ENCODE data around the gene ABHD1. TPM values are rescaled to one million over a fixed set of nuclear protein-coding genes. Genes with fewer than 3 reads are reported as not detected.

ABHD1 gene
- polyA plus RNA-seq, 1 donor (not counting 4 experiments of a cell fraction or from before 2014, with no cell fraction given): not detected

DNA sequence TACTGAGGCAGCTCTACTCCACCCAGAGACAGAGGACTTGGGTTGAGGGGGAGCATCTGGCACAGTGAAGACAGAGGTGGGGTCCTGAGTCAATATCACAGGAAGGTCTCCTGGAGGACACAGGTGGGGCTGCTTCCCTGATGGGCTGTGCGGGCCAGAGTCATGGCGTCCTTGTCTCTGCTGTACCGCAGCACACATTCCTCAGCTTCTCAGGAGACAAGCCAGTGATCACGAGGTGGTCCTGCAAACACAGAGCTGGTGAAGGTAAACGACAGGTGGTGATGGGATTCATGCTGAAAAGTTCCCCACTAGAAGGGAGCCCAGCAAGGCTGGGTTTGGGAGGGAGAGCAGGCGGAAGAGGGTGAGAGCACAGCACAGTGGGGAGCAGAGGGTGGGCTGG lies 34.9 kb downstream of the ABHD1 start:
- Histone ChIP-seq H3K9me1 (ENCODE audit: control insufficient read depth, extremely low read depth, insufficient read depth, low read length) (no peaks in the 10 kb centered on the region), H3K9ac (ENCODE audit: control insufficient read depth, extremely low read depth, insufficient read depth, low read length) (no peak overlapping the region), H3K79me2 (ENCODE audit: control insufficient read depth, insufficient read depth, low read length) (no peaks in the 10 kb centered on the region), H3K4me3 (ENCODE audit: control insufficient read depth in 2 of 3, extremely low read depth in 1 of 3, insufficient read depth in 2 of 3, low read depth in 1 of 3, low read length in 3 of 3) (no peak overlapping the region), H3K27ac (ENCODE audit: control insufficient read depth, insufficient read depth, low read length) (no peak overlapping the region), H3K36me3 (ENCODE audit: control insufficient read depth in 2 of 2, extremely low read depth in 1 of 2, insufficient read depth in 2 of 2, low read length in 2 of 2) (no peaks in the 10 kb centered on the region), H3K27me3 (ENCODE audit: control insufficient read depth, extremely low read depth, insufficient read depth, low read length) (no peaks in the 10 kb centered on the region), H3K4me2 (ENCODE audit: control insufficient read depth, extremely low read depth, insufficient read depth, low read depth, low read length) (no peak overlapping the region), H3K4me1 (ENCODE audit: control insufficient read depth, extremely low read depth, insufficient read depth, low read length) (no peaks in the 10 kb centered on the region), H2AFZ (ENCODE audit: control insufficient read depth, low read length) (no peak overlapping the region), H4K20me1 (ENCODE audit: control insufficient read depth, extremely low read depth, insufficient read depth, low read length) (no peaks in the 10 kb centered on the region), H3K9me3 (ENCODE audit: control insufficient read depth, low read depth, low read length) (no peaks in the 10 kb centered on the region)
- dilution Hi-C loops (cut with MboI; ENCODE audit: extremely low pct_ligation_motif_present, low sequenced_read_pairs): no loop called here
- TF ChIP-seq, protein P1, sequence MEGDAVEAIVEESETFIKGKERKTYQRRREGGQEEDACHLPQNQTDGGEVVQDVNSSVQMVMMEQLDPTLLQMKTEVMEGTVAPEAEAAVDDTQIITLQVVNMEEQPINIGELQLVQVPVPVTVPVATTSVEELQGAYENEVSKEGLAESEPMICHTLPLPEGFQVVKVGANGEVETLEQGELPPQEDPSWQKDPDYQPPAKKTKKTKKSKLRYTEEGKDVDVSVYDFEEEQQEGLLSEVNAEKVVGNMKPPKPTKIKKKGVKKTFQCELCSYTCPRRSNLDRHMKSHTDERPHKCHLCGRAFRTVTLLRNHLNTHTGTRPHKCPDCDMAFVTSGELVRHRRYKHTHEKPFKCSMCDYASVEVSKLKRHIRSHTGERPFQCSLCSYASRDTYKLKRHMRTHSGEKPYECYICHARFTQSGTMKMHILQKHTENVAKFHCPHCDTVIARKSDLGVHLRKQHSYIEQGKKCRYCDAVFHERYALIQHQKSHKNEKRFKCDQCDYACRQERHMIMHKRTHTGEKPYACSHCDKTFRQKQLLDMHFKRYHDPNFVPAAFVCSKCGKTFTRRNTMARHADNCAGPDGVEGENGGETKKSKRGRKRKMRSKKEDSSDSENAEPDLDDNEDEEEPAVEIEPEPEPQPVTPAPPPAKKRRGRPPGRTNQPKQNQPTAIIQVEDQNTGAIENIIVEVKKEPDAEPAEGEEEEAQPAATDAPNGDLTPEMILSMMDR (optimal IDR thresholded peaks at IDR 0.05 in 1 of 3, IDR thresholded peaks at IDR 0.05 in 1 of 3, conservative IDR thresholded peaks at IDR 0.05 in 1 of 3; ENCODE audit: extremely low read depth in 1 of 3, insufficient read depth in 2 of 3, low read length in 3 of 3): no peak
- TF ChIP-seq EZH2 (IDR thresholded peaks at IDR 0.05; ENCODE audit: low read length): no peak
- no peak for FAIRE-seq
- no peak for DNase-seq (ENCODE audit: low read depth, low spot score)

GRCh38 chr2:27159271-27159670 lies 35.7 kb downstream of the ABHD1 start:
- DNase-seq (ENCODE audit: low read depth, low spot score) (no peak), FAIRE-seq (no peak)
- Histone ChIP-seq H3K9ac (ENCODE audit: control insufficient read depth, extremely low read depth, insufficient read depth, low read length) (no peak overlapping the region), H3K9me3 (ENCODE audit: control insufficient read depth, low read depth, low read length) (no peaks in the 10 kb centered on the region), H3K36me3 (ENCODE audit: control insufficient read depth in 2 of 2, extremely low read depth in 1 of 2, insufficient read depth in 2 of 2, low read length in 2 of 2) (no peaks in the 10 kb centered on the region), H3K27me3 (ENCODE audit: control insufficient read depth, extremely low read depth, insufficient read depth, low read length) (no peaks in the 10 kb centered on the region), H3K4me3 (ENCODE audit: control insufficient read depth in 2 of 3, extremely low read depth in 1 of 3, insufficient read depth in 2 of 3, low read depth in 1 of 3, low read length in 3 of 3) (no peak overlapping the region), H3K4me2 (ENCODE audit: control insufficient read depth, extremely low read depth, insufficient read depth, low read depth, low read length) (no peak overlapping the region), H3K9me1 (ENCODE audit: control insufficient read depth, extremely low read depth, insufficient read depth, low read length) (no peaks in the 10 kb centered on the region), H4K20me1 (ENCODE audit: control insufficient read depth, extremely low read depth, insufficient read depth, low read length) (no peaks in the 10 kb centered on the region), H3K27ac (ENCODE audit: control insufficient read depth, insufficient read depth, low read length) (no peak overlapping the region), H3K4me1 (ENCODE audit: control insufficient read depth, extremely low read depth, insufficient read depth, low read length) (no peaks in the 10 kb centered on the region), H3K79me2 (ENCODE audit: control insufficient read depth, insufficient read depth, low read length) (no peaks in the 10 kb centered on the region), H2AFZ (ENCODE audit: control insufficient read depth, low read length) (no peak overlapping the region)
- TF ChIP-seq EZH2 (IDR thresholded peaks at IDR 0.05; ENCODE audit: low read length): no peak
- TF ChIP-seq, protein P1 (optimal IDR thresholded peaks at IDR 0.05 in 1 of 3, IDR thresholded peaks at IDR 0.05 in 1 of 3, conservative IDR thresholded peaks at IDR 0.05 in 1 of 3; ENCODE audit: extremely low read depth in 1 of 3, insufficient read depth in 2 of 3, low read length in 3 of 3): no peak
- dilution Hi-C loops (cut with MboI; ENCODE audit: extremely low pct_ligation_motif_present, low sequenced_read_pairs): no loop called here
